ENCODE measurements around the gene SGK1.

Gene SGK1

DNA sequence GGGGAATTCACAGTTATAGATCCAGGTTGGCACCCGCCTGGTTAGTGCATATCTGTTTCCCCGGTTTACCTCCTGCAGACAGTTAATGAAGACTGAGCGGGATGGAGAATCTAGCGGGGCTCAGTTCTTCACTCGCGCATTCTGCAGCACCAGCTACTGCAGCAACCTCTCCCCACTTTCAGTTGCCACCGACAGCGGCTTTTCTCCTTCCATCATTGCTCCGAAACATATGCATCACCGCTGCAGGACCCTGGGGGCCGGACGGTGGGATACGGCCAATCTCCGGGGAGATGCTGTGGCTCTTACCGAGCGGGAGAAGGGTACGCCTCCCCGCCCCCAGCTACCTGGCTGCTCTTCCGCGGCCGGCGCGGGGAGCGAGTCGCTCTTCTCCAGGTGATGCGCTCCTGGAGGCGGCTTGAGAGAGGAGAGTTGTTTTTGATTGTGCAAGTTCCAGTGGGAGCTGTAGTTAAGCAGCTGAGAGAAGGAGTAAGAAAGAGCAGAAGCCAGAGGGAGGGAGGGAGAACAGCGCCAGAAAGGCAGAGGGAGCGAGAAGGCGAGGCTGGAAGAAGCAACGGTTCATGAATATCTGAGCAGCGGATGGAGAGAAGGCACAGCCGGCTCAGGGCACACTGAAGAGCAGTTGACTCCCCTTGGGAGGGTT lies at the start of gene SGK1:
Gene SGK1 (minus strand): TSS at position 642 of the 661 bp plus-strand sequence. CDS start 652 bp downstream, outside the sequence.
- DNase-seq (ENCODE audit: low read depth, low spot score) = no peak
- CTCF ChIA-PET = interaction anchor here (0.8 to 1.7 kb wide), 6 partner anchors 10 to 194 kb away, joined by 3 to 6 read pairs (median 4); no protein-coding TSS in a partner anchor
- peak within 1 kb of the TSS; percentile 69 for H3K4me3 ChIP-seq (ENCODE audit: low read depth, low read length)

GRCh38 chr6:134363323-134364039 lies 45.6 kb upstream of the SGK1 start:
- no peak for DNase-seq (ENCODE audit: low read depth, low spot score)
- H3K4me3 ChIP-seq (ENCODE audit: low read depth, low read length) = no peak overlapping the region
- no peak for TF ChIP-seq CTCF (IDR thresholded peaks at IDR 0.05; ENCODE audit: insufficient read depth, low read length, missing control alignments)
- POLR2A ChIA-PET = interaction anchor here (1.3 kb wide), 1 partner anchor 11 kb away, joined by 4 read pairs; no protein-coding TSS in a partner anchor
- CTCF ChIA-PET = interaction anchor here (0.7 to 2.5 kb wide), 2 partner anchors 10 to 16 kb away, joined by 3 to 15 read pairs; no protein-coding TSS in a partner anchor

More for the DNA sequence above, at the start of gene SGK1:
- no peak for TF ChIP-seq CTCF (IDR thresholded peaks at IDR 0.05; ENCODE audit: insufficient read depth, low read length, missing control alignments)
- POLR2A ChIA-PET = no interaction called here

- no peak overlapping the region for H3K4me3 ChIP-seq (ENCODE audit: low read depth, low read length)
- ChIA-PET POLR2A (no interaction called here), CTCF (interaction anchor here (0.9 to 1.6 kb wide), 2 partner anchors 10 to 182 kb away, joined by 3 to 4 read pairs; no protein-coding TSS in a partner anchor)
- no peak for TF ChIP-seq CTCF (IDR thresholded peaks at IDR 0.05; ENCODE audit: insufficient read depth, low read length, missing control alignments)
- DNase-seq (ENCODE audit: low read depth, low spot score) = no peak
These were observed 43.1 kb upstream of the SGK1 start for GRCh38 chr6:134361011-134361410.

DNA sequence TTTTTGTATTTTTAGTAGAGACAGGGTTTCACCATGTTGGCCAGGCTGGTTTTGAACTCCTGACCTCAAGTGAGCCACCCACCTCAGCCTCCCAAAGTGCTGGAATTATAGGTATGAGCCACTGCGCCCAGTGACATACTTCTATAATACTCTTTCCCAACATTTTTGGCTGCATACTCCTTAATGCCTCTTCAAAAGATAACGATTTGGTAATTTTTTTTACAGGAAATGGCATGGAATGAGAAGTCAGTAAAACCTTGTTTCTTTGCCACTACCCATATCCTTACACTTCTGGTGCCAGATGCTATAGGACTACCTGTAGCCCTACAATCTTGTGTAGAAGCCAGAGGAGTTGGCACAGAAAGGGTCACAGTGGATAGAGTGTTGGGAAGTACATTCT lies 41.4 kb upstream of the SGK1 start:
- CTCF ChIA-PET = no interaction called here
- POLR2A ChIA-PET = no interaction called here

GRCh38 chr6:134358320-134358719 lies 40.4 kb upstream of the SGK1 start:
- no peak for TF ChIP-seq CTCF (IDR thresholded peaks at IDR 0.05; ENCODE audit: insufficient read depth, low read length, missing control alignments)
- ChIA-PET POLR2A (no interaction called here), CTCF (interaction anchor here (1.2 kb wide), 1 partner anchor 10 kb away, joined by 3 read pairs; no protein-coding TSS in a partner anchor)
- H3K4me3 ChIP-seq (ENCODE audit: low read depth, low read length) = no peak overlapping the region
- DNase-seq (ENCODE audit: low read depth, low spot score) = no peak

More for the DNA sequence above, 41.4 kb upstream of the SGK1 start:
- no peak for DNase-seq (ENCODE audit: low read depth, low spot score)
- no peak for TF ChIP-seq CTCF (IDR thresholded peaks at IDR 0.05; ENCODE audit: insufficient read depth, low read length, missing control alignments)
- H3K4me3 ChIP-seq (ENCODE audit: low read depth, low read length) = no peak overlapping the region

- H3K4me3 ChIP-seq (ENCODE audit: low read depth, low read length) = no peak overlapping the region
- no peak for TF ChIP-seq CTCF (IDR thresholded peaks at IDR 0.05; ENCODE audit: insufficient read depth, low read length, missing control alignments)
- CTCF ChIA-PET = interaction anchor here (1.2 kb wide), 1 partner anchor 9 kb away, joined by 3 read pairs; no protein-coding TSS in a partner anchor
- POLR2A ChIA-PET = no interaction called here
- DNase-seq (ENCODE audit: low read depth, low spot score) = no peak
These were observed 39.1 kb upstream of the SGK1 start for GRCh38 chr6:134357022-134357487.
